HG03196 (cell line): ENCODE measurements around the gene NOC4L.

Source experiments
- ATAC-seq: cut with Tn5 transposase; IDR thresholded peaks from one replicate; pipeline ENCODE4 v1.9.1; 2021; ENCODE audit not compliant: unreplicated experiment

NOC4L gene

DNA sequence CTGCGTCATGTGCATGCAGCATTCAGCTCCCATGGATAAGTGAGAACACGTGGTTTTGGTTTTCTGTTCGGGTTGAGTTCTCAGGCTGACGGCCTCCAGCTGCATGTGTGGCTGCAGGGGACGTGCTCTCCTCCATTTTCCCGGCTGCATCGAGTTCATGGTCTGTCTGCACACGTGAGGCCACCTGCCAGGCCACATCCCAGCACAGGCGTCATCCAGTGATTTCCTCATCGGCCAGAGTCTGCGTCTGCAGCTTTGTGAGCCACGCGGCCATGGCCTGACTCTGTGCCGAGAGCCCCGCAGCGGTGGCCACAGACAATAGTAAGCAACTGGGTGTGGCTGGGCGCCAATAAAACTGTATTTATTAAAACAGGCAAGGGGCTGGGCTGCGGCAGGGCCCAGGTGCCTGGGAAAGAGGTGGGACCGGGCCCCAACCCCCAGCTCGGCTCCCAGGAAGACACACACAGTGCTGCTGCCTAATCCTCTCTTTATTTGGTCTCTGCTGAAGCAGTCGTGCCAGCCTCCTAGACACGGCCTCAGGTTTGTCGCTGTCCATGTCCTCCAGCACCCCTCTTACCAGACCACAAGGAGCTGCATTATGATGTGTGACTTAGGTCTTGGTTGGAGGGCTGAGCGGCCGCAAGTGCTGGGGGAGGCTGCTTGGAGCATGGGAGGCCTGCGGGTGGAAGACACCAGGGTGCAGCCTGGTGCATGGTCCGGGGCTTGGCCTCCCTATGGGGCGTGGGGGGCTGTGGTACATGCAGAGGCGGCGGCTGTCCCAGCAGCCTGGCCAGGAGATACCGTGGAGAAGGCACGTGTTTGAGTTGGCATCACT is 52.0 kb downstream of the NOC4L start:
- ATAC-seq, result no peak

DNA sequence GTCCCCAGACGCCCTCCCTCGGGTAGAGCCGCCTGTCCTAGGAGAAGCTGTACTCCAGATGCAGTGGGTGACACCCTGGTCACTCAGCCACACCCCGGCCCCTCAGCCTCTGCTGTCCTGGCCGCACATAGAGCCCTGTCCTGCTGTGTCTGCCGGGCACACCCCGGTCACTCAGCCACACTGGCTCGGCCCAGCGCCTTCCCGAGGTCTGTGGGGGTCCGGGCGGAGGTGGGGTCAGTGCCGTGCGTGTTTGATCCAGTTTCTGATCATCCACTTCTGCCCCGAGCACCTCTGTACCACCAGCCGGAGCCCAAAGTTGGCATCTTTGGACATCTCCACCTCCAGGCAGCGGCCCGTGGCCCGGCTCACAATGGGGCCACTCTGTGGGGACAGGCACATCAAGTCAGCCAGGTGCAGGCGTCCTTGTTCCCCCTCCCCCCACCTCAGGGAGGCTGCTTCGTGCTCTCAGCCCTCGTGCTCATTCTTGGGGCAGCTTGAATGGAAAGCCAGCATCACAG is 52.7 kb downstream of the NOC4L start:
- no peak for ATAC-seq

DNA sequence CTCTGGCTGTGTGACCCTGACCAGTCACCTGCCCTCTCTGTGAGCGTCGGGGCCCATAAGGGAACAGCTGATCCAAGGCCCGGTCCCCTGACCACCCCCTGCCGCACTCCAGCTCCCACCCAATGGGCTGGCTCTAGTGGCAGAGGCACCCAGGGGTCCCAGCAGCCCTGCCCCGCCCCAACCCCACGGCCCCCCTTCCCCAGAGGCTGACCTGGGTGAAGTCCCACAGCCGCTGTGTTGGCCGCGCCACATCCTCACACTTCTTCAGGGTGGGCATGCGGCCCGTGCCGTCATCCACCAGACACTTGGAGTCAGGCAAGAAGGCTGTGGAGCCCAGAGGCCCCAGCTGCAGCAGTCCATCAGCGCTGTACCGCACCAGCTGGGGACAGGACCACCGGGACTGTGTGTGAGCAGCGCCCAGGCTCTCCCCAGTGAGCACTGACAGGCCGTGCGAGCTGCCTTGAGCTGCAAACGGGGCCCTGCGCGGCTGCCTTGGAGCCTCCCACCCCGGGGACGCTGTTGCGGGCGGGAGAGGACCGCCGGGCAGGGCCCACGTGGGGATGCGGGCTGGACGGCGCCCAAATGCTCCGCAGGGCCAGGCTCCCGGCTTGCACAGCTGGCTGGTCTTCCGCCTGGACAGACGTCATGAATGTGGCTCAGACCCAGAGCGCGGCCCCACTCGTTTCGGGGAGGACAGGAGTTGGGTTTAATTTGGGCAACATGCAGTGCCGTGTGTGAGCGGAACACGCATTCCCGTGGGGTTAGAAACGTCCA is 53.5 kb downstream of the NOC4L start:
- no peak for ATAC-seq

DNA sequence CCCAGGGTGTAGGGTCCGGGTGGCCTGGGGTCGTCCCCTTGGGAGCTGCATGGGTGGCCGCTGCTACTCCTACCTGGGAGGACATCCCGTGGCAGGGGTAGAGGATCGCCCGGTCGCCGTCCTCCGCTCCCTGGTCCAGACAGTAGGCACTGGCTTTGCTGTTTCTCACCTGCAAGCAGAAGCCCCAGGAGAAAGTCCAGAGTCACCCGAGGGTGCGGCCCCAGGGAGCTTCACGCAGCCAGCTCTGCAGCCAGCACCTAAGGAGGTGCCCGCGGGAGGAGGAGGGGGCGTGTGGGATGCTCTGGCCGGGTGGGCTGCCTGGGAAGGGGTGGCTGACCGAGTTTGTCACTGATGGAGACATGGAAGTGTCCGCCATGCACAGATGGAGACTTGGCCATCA is 54.8 kb downstream of the NOC4L start:
- ATAC-seq, result no peak

DNA sequence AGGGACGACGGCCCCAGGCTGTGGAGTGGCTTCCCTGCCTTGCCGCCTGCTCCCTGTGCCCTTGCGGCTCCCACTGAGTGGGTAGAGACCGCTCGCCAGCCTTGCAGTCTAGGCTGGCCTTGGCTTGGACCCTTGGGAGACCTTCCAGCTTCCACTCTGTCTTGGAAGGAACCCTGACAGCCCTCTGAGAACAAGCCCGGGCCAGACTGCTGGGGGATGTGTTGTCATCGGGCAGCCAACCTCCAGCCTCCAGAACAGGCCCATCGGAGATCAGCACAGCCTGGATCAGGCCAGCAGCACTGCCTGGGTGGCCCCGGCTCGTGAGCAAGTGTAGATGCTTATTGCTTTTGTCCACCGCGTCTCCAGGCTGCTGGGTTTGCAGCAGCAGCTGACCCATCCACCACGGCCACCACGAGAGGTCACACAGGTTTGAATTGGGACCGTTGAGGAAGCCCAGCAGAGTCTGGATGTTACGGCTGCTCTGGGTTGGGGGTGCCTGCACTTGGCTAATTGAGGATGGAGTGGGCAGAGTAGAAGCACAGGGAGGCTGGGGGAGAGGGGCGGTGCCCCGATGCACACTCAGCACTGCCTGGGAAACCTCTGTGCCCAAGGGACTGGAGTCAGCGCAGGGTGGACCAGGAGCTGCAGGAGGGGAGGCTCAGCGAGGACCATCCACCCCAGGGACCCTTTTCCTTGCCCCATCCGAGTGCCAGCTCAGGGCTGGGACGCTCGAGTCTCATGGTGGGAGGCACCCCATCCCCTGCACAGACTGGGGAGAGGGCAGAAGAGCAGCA is 55.5 kb downstream of the NOC4L start:
- ATAC-seq, result no peak

DNA sequence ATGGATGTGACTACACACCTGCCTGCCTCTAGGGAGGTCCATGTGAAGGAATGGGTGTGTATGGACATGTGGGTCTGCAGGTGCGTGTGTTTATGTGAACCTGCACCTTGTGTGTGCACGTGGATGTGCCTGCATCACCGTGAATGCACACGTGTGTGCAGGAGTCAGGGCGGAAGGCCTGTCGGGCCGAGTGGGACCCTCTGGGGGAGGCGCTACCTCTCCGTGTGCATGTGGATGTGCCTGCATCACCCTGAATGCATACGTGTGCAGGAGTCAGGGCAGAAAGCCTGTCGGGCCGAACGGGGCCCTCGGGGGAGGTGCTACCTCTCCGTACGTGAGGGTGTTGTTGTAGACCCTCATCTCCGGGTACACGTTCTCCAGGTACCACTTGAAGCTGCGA is 56.5 kb downstream of the NOC4L start:
- no peak for ATAC-seq

DNA sequence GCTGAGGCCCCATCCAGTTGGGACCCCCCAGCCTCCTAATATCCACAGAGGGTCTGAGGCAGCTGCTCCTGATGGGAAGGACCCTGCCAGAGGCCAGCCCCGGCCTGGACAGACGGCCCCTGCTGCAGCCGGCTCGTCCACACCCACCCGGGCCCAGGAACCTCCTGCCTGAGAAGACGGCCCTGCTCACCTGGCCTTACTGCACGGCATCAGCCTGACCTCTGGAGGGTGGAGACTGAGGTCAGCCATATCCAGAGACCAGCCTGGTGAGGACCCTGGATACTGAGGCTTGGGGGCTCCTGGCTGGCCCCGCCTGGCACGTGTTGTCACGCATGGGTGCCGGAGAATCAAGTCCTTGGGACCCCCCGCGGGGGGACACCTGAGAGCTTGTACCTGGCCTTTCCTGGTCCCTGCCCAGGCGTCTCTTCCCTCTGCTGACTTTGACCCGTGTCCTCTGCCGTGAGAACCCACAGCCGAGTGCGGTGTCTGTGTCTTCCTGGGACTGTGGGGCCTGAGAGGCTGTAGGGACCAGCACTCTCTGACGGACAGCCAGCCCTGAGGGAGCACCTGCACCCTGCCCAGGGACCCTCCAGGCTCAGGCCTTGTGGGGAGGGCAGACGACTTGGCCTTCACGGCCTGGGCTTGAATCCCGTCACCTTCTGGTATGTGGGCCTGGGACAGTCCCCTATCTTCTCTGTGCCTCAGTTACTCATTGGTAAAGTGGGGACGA is 57.3 kb downstream of the NOC4L start:
- ATAC-seq, result no peak
